DMS153 treated with DMSO at 0.1 percent for 48 hours (cell line): ENCODE measurements around the gene PRSS27.
"Not testable (repeated sequence)": the region's sequence is repeated elsewhere in the genome, so short reads cannot be mapped to it uniquely, and the experiment has no call there.

Source experiments
- DNase-seq: peaks from one replicate; lab custom pipeline; 2025; ENCODE audit not compliant: unreplicated experiment; lab: John Stamatoyannopoulos, UW

PRSS27 gene

GRCh38 chr16:2676937-2677336, 43.1 kb downstream of the PRSS27 start:
- DNase-seq: not testable (repeated sequence)

DNA sequence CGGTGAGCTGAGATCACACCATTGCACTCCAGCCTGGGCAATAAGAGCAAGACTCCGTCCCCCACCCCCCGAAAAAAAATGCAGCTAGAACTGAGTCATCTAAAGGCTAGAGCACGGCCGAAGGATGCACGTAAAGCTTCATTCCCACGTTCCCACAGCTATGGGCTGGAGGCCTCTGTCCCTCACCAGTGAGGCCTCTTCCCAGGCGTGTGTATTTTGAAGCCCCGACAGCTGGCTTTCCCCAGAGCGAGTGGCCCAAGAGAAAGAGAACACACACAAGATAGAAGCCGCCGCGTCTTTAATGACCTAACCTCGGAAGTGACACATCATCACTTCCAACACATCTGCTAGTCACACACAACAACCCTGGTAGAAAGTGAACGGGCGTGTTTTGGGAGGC, 44.3 kb downstream of the PRSS27 start:
- DNase-seq: no peak

GRCh38 chr16:2675021-2675420, 45.0 kb downstream of the PRSS27 start:
- no peak for DNase-seq

- DNase-seq: peak; percentile 84
These were observed 46.7 kb downstream of the PRSS27 start for GRCh38 chr16:2673066-2673999.

GRCh38 chr16:2671741-2672140, 48.3 kb downstream of the PRSS27 start:
- DNase-seq: no peak

DNA sequence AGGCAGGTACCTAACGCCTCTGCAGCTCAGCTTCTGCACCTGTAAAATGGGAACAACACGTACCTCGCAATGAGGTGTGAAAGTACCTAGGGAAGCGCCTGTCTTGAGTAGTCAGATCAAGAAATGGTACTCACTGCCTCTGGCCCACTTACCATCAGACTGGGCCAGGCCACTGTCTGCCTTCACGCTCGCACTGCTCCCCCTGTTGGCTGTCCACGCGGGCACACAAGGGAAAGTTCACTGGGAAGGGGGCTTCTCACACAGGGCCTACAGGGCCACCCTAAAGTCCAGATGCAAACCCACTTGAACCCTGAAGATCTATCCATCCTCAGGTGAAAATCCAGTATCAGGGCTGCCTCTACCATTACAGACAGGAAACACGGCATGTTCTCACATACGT, 48.8 kb downstream of the PRSS27 start:
- DNase-seq: not testable (repeated sequence)

DNA sequence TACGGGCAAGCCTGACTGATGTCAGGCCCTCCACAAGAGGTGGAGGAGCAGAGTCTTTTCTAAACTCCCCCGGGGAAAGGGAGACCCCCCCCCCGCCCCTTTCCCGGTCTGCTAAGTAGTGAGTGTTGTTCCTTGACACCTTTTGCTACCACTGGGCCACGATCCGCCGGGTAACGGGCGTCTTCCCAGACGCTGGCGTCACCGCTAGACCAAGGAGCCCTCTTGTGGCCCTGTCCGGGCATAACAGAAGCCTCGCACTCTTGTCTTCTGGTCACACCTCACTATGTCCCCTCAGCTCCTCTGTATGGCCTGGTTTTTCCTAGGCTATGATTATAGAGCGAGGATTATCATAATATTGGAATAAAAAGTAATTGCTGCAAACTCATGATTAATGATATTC, 50.0 kb downstream of the PRSS27 start:
- DNase-seq: not testable (repeated sequence)

DNA sequence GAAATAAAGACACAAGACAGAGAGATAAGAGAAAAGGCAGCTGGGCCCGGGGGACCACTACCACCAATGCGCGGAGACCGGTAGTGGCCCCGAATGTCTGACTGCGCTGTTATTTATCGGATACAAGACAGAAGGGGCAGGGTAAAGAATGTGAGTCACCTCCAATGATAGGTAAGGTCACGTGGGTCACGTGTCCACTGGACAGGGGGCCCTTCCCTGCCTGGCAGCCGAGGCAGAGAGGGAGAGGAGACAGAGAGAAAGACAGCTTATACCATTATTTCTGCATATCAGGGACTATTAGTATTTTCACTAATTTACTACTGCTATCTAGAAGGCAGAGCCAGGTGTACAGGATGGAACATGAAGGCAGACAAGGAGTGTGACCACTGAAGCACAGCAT, 50.4 kb downstream of the PRSS27 start:
- not testable (repeated sequence) for DNase-seq

DNA sequence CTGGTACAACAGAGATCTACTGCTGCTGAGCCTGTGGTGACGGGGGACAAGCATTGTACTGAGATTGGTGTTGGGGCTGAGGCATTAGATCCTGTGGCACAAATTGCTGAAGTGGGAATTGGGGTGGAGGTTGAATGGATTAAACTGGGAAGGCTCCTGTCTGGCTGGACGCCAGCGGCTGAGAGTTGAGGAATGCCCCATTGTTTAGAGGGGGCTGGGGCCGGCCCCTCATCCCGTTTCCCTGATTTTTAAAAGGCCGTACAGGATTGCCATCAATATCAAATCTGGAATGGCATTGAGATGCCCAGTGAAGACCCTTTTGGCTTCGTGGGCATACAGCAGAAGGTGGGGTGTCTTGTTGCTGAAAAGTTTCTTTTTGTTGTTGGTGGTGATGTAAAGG, 53.4 kb downstream of the PRSS27 start:
- DNase-seq: not testable (repeated sequence)

- DNase-seq: no peak
These were observed 55.4 kb downstream of the PRSS27 start for GRCh38 chr16:2664574-2664982.

GRCh38 chr16:2663553-2664546, 56.2 kb downstream of the PRSS27 start:
- no peak for DNase-seq
